ENCODE results near the gene METTL9. TPM values are rescaled to one million over a fixed set of nuclear protein-coding genes. Genes with fewer than 3 reads are reported as not detected.

Gene METTL9
- total and polyA plus RNA-seq, 9 of the 15 experiments (the other 6 are each of a cell fraction or from before 2014, with no cell fraction given): 12.2 to 107 (median 79.1) TPM

DNA sequence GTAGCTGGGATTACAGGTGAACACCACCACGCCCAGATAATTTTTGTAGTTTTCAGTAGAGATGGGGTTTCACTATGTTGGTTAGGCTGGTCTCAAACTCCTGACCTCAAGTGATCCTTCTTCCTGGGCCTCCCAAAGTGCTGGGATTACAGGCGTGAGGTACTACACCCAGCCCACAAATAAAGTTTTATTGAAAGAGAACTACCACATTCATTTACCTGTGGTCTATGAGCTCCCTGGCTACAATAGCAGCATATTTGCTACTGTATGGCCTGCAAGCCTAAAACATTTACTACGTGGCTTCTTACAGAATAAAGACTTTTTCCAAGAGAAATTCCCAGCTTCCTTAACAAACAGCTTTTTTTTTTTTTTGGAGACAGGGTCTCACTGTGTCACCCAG, 3.4 kb downstream of the METTL9 start:
- ChIA-PET POLR2A (interaction anchor here (3.1 kb wide), 1 partner anchor 9 kb away, joined by 14 read pairs; no protein-coding TSS in a partner anchor), CTCF (ENCODE audit: low intra/inter-chr PET ratio) (no interaction called here)
- peaks cover 9 to 16% of the 10 kb centered on the region in 2 experiments; a peak in 4 of 5 replicates for H3K4me1 ChIP-seq (replicated peaks in 1 of 2; ENCODE audit: control insufficient read depth in 2 of 2, insufficient read depth in 2 of 2, low read length in 2 of 2)
- 91% methylated on average over 3 of the region's 3 CpGs for whole genome bisulfite sequencing (ENCODE audit: insufficient coverage, low coverage, missing lambda C conversion rate)
- H4K20me1 ChIP-seq (replicated peaks; ENCODE audit: control insufficient read depth, insufficient read depth, low read length): no peaks in the 10 kb centered on the region; the same call in 1 of the 2 replicates
- peaks cover 75% of the 10 kb centered on the region for H3K79me2 ChIP-seq (ENCODE audit: control insufficient read depth, insufficient read depth, low read length)
- intact Hi-C loops (cut with micrococcal nuclease): no loop called here
- H3K9me1 ChIP-seq (ENCODE audit: control insufficient read depth, insufficient read depth, low read length): no peaks in the 10 kb centered on the region
- TF ChIP-seq ZNF583 (CRISPR knock-in tag; IDR thresholded peaks at IDR 0.05) (no peak), RBM39 (optimal IDR thresholded peaks at IDR 0.05; ENCODE audit: low read depth, low read length) (no peak)
- TF ChIP-seq, protein P1, sequence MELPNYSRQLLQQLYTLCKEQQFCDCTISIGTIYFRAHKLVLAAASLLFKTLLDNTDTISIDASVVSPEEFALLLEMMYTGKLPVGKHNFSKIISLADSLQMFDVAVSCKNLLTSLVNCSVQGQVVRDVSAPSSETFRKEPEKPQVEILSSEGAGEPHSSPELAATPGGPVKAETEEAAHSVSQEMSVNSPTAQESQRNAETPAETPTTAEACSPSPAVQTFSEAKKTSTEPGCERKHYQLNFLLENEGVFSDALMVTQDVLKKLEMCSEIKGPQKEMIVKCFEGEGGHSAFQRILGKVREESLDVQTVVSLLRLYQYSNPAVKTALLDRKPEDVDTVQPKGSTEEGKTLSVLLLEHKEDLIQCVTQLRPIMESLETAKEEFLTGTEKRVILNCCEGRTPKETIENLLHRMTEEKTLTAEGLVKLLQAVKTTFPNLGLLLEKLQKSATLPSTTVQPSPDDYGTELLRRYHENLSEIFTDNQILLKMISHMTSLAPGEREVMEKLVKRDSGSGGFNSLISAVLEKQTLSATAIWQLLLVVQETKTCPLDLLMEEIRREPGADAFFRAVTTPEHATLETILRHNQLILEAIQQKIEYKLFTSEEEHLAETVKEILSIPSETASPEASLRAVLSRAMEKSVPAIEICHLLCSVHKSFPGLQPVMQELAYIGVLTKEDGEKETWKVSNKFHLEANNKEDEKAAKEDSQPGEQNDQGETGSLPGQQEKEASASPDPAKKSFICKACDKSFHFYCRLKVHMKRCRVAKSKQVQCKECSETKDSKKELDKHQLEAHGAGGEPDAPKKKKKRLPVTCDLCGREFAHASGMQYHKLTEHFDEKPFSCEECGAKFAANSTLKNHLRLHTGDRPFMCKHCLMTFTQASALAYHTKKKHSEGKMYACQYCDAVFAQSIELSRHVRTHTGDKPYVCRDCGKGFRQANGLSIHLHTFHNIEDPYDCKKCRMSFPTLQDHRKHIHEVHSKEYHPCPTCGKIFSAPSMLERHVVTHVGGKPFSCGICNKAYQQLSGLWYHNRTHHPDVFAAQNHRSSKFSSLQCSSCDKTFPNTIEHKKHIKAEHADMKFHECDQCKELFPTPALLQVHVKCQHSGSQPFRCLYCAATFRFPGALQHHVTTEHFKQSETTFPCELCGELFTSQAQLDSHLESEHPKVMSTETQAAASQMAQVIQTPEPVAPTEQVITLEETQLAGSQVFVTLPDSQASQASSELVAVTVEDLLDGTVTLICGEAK (IDR thresholded peaks at IDR 0.05): peak; percentile 91
- TF ChIP-seq, protein P1 (CRISPR knock-in tag; IDR thresholded peaks at IDR 0.05): peak; percentile 71
- FAIRE-seq: no peak
- in situ Hi-C loops (cut with MboI): no loop called here
- H3K4me2 ChIP-seq (ENCODE audit: insufficient read depth, low read length): no peak overlapping the region
- no peaks in the 10 kb centered on the region for H3K9me3 ChIP-seq (replicated peaks; ENCODE audit: control insufficient read depth, insufficient read depth, low read depth, low read length)
- no peak overlapping the region for H3K9ac ChIP-seq (ENCODE audit: insufficient read depth in 1 of 2, low read depth in 2 of 2, low read length in 2 of 2)
- no peak overlapping the region for H3K4me3 ChIP-seq
- no peaks in the 10 kb centered on the region for H3K27me3 ChIP-seq (ENCODE audit: control insufficient read depth in 2 of 2, insufficient read depth in 2 of 2, low read length in 2 of 2)
- no peaks in the 10 kb centered on the region for H3K36me3 ChIP-seq (ENCODE audit: control insufficient read depth, insufficient read depth, low read length)
- no peak overlapping the region for H3K27ac ChIP-seq (ENCODE audit: extremely low read depth, low read depth, low read length)
- no peak for ATAC-seq
- no peak overlapping the region for H2AFZ ChIP-seq (ENCODE audit: low read depth, low read length)
- DNase-seq (ENCODE audit: extremely low read depth in 1 of 4, low spot score in 3 of 4): no peak
- BruUV-seq (replicated peaks): no TSS peak

All from K562 (cell line).